ENCODE data around the gene PIP5K1A. TPM values are rescaled to one million over a fixed set of nuclear protein-coding genes. Genes with fewer than 3 reads are reported as not detected.

Gene PIP5K1A
- total and polyA plus RNA-seq, 9 of the 15 experiments (the other 6 are each of a cell fraction or from before 2014, with no cell fraction given) = 1.9 to 42.4 (median 18.8) TPM

DNA sequence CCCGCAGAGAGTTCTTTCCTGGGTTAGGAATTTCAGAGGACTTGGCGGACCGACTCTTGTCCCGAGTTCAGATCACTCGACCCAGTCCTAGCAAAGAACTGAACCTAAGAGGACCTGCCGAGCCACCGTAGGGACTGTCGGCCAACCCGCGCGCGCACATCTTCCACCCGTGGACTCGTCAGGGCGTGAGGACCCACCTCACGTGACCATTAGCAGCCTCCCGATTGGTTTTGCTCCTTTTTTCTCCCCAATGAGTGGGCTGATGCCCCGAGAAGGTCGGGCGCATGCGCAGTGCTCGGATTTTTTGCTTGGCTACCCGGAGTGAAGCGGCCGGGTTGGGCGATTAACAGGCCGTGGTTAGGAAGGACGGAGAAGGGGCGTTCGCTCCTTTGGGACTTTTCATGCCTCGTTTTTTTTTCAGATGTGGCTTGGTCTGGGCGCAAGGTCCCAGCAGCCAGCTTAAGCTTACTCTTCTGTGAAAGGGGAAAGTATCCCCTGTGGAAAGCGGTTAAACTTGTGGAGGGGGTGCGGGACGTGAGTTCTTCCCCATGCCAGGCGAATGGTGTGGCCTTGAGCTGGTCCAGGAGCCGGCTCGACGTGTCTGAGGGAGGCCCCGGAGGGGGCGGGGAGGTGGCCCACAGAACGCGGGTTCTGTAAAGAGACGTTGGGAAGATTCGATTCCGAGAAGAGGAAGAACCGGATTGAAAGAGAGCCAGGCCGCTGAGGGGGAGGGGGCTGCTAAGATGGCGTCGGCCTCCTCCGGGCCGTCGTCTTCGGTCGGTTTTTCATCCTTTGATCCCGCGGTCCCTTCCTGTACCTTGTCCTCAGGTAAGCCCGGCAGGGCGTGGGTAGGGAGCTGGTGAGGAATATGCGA is at the start of gene PIP5K1A (continued):
- TF ChIP-seq, protein P1, sequence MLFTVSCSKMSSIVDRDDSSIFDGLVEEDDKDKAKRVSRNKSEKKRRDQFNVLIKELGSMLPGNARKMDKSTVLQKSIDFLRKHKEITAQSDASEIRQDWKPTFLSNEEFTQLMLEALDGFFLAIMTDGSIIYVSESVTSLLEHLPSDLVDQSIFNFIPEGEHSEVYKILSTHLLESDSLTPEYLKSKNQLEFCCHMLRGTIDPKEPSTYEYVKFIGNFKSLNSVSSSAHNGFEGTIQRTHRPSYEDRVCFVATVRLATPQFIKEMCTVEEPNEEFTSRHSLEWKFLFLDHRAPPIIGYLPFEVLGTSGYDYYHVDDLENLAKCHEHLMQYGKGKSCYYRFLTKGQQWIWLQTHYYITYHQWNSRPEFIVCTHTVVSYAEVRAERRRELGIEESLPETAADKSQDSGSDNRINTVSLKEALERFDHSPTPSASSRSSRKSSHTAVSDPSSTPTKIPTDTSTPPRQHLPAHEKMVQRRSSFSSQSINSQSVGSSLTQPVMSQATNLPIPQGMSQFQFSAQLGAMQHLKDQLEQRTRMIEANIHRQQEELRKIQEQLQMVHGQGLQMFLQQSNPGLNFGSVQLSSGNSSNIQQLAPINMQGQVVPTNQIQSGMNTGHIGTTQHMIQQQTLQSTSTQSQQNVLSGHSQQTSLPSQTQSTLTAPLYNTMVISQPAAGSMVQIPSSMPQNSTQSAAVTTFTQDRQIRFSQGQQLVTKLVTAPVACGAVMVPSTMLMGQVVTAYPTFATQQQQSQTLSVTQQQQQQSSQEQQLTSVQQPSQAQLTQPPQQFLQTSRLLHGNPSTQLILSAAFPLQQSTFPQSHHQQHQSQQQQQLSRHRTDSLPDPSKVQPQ (CRISPR knock-in tag; IDR thresholded peaks at IDR 0.05; ENCODE audit: borderline replicate concordance) = no peak
- TF ChIP-seq NRF1 (conservative IDR thresholded peaks at IDR 0.05 in 1 of 2, IDR thresholded peaks at IDR 0.05 in 1 of 2) (peak; percentile 99), CC2D1A (IDR thresholded peaks at IDR 0.05) (no peak), ZNF444 (CRISPR knock-in tag; IDR thresholded peaks at IDR 0.05) (no peak), PURB (CRISPR knock-in tag; IDR thresholded peaks at IDR 0.05; ENCODE audit: low read depth) (no peak), ZFPM2 (CRISPR knock-in tag; IDR thresholded peaks at IDR 0.05) (no peak), PML (IDR thresholded peaks at IDR 0.05; ENCODE audit: low read length) (peak; percentile 15; the same call in 1 of the 2 replicates), TEAD2 (tag; IDR thresholded peaks at IDR 0.05) (no peak), RFX7 (CRISPR knock-in tag; IDR thresholded peaks at IDR 0.05) (no peak), RUNX1 (IDR thresholded peaks at IDR 0.05; ENCODE audit: low read depth) (no peak), MTA3 (IDR thresholded peaks at IDR 0.05; ENCODE audit: borderline replicate concordance) (peak; percentile 91), RBBP5 (IDR thresholded peaks at IDR 0.05; ENCODE audit: borderline replicate concordance, insufficient read depth, low read length, poor library complexity, severe bottlenecking) (no peak), PCBP2 (IDR thresholded peaks at IDR 0.05; ENCODE audit: low read depth, low read length, poor library complexity, severe bottlenecking) (no peak), ZNF431 (CRISPR knock-in tag; IDR thresholded peaks at IDR 0.05) (no peak), MEIS2 (IDR thresholded peaks at IDR 0.05; ENCODE audit: partially characterized antibody) (peak; percentile 86), ILK (tag; IDR thresholded peaks at IDR 0.05; ENCODE audit: borderline replicate concordance, low read depth) (no peak), ZNF12 (CRISPR knock-in tag; IDR thresholded peaks at IDR 0.05) (0 out of 2 replicates have a peak, but pooled peaks have one; percentile 40), ZNF282 (CRISPR knock-in tag; IDR thresholded peaks at IDR 0.05) (no peak), ZNF699 (CRISPR knock-in tag; IDR thresholded peaks at IDR 0.05; ENCODE audit: insufficient replicate concordance) (no peak), ZNF224 (CRISPR knock-in tag; IDR thresholded peaks at IDR 0.05) (no peak), ZNF75A (CRISPR knock-in tag; IDR thresholded peaks at IDR 0.05) (no peak)
- TF ChIP-seq, protein P2, sequence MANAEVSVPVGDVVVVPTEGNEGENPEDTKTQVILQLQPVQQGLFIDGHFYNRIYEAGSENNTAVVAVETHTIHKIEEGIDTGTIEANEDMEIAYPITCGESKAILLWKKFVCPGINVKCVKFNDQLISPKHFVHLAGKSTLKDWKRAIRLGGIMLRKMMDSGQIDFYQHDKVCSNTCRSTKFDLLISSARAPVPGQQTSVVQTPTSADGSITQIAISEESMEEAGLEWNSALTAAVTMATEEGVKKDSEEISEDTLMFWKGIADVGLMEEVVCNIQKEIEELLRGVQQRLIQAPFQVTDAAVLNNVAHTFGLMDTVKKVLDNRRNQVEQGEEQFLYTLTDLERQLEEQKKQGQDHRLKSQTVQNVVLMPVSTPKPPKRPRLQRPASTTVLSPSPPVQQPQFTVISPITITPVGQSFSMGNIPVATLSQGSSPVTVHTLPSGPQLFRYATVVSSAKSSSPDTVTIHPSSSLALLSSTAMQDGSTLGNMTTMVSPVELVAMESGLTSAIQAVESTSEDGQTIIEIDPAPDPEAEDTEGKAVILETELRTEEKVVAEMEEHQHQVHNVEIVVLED (CRISPR knock-in tag; IDR thresholded peaks at IDR 0.05) = no peak
- TF ChIP-seq, protein P3, sequence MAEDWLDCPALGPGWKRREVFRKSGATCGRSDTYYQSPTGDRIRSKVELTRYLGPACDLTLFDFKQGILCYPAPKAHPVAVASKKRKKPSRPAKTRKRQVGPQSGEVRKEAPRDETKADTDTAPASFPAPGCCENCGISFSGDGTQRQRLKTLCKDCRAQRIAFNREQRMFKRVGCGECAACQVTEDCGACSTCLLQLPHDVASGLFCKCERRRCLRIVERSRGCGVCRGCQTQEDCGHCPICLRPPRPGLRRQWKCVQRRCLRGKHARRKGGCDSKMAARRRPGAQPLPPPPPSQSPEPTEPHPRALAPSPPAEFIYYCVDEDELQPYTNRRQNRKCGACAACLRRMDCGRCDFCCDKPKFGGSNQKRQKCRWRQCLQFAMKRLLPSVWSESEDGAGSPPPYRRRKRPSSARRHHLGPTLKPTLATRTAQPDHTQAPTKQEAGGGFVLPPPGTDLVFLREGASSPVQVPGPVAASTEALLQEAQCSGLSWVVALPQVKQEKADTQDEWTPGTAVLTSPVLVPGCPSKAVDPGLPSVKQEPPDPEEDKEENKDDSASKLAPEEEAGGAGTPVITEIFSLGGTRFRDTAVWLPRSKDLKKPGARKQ (CRISPR knock-in tag; IDR thresholded peaks at IDR 0.05) = no peak

Data from K562 (cell line).